CD4-positive, alpha-beta T cell treated with Interleukin-12 subunit alpha and Interleukin-12 subunit beta, for 1 hour (primary cell): Measurements from ENCODE around the gene CHURC1.
A peak's percentile ranks its signal among the peaks of the same experiment; 100 is the strongest.
"Not testable (repeated sequence)": the region's sequence is repeated elsewhere in the genome, so short reads cannot be mapped to it uniquely, and the experiment has no call there.

Experiments used
- DNase-seq: peaks from one replicate; pipeline ENCODE4 v3.0.0-alpha.2; 2020

Gene CHURC1

DNA sequence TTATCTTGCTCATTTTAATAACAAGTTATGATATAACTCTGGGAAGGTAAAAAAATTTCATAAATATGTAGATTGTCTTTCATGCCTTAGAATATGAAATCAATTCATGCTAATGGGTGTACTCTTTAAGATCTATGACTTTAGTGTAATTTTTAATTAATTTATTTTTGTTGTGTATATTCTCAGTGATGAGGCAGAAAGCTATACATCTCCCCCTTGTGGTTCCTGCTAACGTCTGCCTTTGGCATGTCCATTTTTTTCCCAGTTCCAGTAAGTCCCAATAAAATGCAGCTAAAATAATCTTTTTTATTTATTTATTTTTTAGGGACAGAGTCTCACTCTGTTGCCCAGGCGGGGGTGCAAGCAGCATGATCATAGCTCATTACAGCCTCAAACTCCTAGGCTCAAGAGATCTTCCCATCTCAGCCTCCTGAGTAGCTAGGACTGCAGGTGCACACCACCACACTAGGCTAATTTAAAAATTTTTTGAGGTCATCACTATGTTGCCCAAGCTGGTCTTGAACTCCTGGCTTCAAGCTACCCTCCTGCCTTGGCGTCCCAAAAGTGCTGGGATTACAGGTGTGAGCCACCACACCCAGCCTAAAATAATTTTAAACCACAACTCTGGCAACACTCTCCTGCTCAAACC is 3.3 kb upstream of the CHURC1 start:
- DNase-seq, result no peak

DNA sequence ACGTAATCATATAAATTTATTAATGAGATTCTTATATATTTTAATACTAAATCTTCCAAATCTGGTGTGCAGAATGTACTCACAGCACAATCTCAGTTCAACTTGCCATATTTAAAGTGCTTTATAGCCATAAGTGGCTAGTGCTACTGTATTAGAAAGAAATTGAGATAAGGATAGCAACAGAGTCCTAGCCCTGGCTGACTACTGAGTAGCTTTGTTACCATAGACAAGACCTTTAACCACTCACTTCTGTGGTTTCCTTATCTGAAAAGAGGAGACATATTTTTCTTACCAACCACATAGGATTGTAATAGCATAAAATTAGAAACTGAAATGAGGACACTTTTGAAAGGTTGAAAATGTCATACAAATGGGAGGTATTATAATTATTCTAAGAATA is 2.0 kb upstream of the CHURC1 start:
- peak; percentile 10 for DNase-seq

DNA sequence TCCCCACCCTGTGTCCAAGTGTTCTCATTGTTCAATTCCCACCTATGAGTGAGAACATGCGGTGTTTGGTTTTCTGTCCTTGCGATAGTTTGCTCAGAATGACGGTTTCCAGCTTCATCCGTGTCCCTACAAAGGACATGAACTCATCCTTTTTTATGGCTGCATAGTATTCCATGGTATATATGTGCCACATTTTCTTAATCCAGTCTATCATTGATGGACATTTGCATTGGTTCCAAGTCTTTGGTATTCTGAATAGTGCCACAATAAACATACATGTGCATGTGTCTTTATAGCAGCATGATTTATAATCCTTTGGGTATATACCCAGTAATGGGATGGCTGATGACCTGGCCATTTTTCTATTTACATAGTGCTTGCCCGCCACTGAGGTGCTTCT is 778 bp upstream of the CHURC1 start:
- not testable (repeated sequence) for DNase-seq

DNA sequence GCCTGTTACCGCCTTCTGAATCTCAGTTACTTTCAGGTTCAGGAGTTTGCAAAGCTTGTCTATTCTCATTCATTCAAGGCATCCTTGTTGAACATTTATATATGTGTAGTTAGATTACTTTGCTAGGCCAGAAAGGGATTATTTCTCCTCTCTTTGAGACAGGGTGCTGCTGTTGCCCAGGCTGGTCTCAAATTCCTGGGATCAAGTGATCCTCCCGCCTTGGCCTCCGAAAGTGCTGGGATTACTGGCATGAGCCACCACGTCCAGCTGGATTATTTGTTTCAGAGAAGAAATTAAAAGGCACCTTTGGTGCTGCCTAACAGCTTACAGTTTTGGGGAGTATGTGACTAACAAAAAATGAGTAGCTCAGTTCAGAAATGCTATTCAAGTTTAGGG is 772 bp downstream of the CHURC1 start:
- DNase-seq, result no peak

DNA sequence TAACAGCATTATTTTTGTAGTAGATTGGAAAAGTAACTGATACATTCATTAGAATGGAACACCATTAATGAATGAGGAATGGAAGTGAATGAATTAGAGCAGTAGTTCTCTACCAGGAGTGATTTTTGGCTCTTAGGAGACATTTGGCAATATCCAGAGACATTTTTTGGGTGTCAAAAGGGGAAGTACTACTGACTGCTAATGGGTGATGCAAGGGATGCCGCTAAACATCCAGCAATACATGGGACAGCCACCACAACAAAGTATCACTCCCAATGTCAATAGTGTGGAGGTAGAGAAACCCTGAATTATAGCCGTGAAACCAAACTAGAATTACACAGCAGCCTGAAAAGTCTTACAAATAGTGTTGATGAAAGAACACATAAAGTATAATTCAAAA is 1.5 kb downstream of the CHURC1 start:
- DNase-seq, result no peak

DNA sequence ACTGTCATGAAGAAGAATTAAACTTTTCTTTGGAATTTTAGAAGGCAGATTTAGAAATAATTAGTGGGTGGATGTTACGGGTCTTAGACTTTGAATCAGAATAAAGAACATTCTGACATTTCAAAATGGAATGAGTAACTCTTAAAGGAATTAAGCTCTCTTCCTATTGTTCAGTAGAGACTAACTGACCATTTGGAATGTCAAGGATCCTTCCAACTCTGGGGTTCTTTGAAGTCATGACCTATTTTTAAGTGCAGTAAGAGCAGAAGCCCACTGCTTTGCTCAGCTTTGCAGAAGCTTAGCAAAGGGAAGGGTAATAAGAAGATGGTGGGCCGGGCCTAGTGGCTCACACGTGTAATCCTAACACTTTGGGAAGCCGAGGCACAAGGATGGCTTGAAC is 4.0 kb downstream of the CHURC1 start:
- no peak for DNase-seq

DNA sequence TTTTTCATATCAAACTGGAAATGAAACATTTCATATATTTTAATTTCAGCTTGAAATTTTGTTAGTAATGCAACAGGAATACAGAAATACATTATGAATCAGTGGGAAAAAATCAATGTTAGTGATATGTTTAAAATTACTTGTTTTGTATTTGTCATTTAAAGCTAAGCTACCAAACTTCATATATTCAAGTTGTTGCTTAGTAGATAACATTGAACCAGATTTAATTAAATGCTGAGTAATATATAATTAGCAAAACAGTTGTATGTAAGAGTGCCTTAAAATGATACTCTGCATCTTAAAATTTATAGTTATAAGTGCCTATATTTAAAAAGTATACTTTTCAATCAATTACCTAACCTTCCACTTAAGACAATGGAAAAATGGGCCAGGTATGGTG is 5.0 kb downstream of the CHURC1 start:
- DNase-seq, result no peak

DNA sequence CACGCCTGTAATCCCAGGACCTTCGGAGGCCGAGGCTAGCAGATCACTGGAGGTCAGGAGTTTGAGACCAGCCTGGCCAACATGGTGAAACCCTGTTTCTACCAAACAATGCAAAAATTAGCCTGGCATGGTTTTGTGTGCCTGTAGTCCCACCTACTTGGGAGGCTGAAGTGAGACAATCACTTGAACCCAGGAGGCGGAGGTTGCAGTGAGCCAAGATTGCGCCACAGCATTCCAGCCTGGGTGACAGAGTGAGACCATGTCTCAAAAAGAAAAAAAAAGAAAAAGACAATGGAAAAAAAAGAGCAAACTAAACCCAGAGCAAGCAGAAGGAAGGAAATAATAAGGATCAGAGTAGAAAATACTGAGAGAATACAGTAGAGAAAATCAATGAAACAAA is 5.4 kb downstream of the CHURC1 start:
- no peak for DNase-seq

DNA sequence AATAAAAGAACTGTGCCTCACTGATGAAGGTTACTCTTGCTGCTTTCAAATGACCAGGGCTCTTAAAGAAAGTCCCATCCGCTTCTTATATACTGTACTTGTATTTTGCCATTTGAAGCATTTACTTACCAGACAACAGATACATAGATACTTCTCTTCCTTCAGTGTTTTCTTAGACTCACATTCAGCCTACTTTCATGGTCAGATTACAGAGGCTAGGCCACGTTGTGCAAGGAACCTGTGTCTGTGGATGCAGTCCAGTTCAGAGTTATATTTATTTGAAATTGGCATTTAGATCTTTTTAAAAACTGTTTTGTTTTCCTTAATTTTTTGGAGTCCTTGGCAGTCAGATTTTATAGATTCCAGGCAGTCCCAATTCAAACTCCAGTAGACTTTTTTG is 6.2 kb downstream of the CHURC1 start:
- no peak for DNase-seq

DNA sequence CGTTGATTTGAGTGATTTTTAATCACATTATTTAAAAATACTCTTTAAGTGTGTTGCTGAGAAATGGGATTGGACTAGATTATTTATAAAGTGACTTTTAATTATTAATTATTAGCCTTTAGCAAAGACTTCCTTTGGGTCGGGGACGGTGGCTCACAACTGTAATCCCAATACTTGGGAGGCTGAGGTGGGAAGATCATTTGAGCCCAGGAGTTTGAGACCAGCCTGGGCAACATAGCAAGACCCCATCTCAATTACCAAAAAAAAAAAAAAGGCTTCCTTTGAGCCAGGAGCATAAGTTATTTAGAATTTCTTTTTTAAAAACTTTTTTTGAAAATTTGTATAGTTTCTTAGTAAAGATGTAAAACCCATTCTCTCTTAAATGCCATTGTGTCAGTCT is 8.8 kb downstream of the CHURC1 start:
- no peak for DNase-seq

DNA sequence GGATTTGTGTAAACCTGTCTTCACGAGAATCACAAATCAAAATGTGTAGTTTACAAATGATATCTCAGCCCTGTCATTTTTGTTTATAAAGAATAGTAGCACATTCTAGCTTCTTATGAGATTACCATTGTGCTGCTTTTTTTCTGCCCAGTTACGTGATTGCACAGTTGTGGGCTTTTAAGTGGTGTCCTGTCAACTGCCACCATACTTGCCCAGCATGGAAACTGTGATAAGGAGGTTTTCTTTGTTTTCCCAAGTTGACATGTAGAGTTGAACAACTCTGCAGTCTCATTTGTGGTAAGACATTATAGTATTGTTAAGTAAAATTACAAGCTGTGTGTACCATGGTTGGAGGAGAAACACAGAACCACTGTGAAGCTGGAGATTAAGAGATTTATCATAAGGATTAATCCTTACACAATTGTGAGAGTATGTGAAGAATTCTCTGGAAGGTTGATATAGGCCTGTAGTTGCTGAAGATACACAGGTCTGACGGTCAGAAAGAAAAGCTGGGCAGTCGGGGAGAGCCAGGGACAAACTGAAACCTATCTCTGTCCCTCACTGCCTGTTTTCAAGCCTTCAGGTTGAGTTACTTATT is 12.2 kb downstream of the CHURC1 start:
- no peak for DNase-seq

DNA sequence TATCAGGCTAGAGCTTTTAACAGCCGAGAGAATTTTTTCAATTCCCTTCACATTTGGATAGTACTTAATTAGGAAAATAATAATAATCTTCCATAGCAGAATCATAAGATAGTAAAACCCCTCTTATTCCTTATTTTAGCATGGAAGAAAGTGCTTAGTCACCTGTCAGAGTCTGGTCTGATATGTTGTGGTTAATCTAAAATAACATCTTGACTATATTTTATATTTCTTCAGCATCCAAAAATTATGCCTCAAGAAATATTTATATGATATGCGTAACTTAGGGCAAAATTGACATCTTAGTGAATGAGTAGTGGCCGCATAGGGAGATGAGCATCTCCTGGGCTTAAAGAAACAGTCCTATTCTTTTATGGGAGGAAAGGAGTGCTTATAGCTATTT is 12.8 kb downstream of the CHURC1 start:
- DNase-seq, result no peak

DNA sequence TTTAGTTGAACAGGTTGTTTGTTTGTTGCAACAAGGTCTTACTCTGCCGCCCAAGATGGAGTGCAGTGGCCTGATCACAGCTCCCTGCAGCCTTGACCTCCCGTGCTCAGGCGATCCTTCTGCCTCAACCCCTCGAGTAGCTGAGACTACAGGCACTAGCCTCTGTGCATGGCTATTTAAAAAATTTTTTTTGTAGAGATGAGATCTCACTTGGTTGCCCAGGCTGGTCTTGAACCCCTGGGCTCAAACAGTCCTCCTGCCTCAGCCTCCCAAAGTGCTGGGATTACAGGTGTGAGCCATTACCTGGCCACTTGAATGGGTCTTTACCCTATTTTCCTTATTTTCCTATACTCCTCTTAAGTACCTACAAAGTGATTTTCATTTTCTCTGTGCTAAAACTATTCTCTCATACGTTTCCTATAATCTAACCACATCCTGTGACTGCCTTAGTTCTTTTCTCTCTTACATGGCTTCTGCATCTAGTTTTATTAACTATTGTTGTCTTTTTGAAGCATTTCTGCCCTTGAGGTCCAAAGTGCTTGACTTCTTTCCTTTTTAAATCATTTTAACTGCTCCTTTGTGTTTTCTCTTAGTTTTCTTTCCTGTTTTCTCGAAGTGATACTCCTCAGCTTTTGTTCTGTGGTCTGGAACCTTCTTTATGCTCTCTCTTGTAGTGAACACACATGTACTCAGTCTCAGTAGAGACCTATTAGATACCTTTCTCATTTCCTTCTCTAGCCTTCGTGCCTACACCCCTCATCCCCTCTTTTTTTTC is 14.2 kb downstream of the CHURC1 start:
- DNase-seq, result peak; percentile 28

DNA sequence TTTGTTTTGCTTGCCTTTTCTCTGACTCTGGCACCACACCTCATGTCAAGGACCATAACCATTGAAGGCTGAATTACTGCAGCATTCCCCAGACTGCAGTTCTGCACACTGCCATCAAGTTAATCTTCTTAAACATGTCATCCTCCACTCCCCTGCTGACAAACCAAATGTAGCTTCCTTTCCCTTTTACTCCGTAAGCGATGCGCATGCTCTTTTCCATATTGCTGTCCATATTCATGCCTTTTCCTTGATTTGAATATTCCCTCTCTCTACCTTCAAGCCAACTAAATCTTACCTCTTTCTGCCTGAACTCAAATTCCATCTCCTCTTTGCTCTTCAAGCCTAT is 14.7 kb downstream of the CHURC1 start:
- no peak for DNase-seq

DNA sequence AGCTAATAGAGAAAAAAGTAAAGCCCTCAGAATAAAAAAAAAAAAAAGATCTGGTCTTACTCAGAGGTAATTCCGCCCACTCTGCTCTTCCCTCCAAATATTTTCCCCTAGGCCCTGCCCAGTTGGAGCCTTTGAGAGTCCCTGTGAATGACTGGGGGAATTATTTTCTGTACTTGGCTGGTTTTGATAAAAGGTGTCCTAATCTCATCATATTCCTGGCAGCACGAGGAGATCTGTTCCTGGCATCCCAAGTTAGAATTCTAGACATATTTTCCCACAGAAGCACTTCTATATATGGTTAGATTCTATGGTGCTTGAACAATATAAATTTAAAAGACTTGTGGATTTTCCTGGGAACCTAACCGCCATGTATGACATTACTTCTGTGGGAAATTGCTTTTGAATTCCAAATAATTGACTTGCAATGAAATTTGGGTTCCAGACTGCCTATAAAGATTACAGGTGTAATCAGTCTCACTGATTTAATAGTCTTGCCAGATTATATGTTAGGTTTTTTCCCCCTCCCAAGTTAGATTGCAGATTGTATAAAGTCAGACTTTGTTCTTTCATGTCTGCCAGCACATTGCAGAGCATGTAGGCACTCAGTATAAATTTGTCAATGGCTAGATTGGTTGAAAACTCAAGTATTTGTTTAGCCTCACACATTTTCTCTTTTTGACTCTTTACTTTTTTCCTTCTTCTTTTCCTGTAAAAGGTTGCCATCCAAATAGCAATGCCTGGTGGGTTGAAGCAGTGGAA is 16.0 kb downstream of the CHURC1 start:
- no peak for DNase-seq

DNA sequence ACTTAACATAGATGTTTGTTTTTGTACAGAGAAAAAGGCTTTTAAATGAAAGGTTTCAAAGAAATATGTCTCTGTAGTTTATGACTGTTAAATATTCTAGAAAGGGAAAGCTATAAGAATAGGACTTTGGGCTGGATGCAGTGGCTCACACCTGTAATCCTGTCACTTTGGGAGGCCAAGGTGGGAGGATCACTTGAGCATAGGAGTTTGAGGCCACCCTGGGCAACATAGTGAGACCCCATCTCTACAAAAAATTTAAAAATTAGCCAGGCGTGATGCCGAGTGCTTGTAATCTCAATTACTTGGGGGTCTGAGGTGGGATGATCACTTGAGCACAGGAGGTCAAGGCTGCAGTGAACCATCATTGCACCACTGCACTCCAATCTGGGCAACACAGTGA is 16.9 kb downstream of the CHURC1 start:
- DNase-seq, result no peak

DNA sequence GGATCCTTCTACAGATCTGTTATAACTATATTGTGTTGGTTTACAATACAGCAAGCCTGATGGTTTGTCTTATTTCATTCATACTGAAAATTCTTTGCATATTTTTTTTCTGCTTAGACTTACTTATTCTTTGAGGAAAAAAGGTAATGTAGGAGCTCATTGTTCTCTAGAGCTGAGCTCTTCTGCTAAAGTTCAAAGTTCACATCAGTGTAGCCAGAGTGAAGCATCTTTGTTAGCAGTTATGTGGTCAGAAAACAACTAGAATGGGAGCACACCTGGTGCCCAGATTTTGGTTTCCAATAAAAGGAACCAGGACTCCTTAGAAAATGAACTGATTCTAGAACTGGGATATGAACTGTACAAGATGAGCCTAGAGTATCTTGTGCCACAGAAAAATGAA is 18.0 kb downstream of the CHURC1 start:
- DNase-seq, result no peak

DNA sequence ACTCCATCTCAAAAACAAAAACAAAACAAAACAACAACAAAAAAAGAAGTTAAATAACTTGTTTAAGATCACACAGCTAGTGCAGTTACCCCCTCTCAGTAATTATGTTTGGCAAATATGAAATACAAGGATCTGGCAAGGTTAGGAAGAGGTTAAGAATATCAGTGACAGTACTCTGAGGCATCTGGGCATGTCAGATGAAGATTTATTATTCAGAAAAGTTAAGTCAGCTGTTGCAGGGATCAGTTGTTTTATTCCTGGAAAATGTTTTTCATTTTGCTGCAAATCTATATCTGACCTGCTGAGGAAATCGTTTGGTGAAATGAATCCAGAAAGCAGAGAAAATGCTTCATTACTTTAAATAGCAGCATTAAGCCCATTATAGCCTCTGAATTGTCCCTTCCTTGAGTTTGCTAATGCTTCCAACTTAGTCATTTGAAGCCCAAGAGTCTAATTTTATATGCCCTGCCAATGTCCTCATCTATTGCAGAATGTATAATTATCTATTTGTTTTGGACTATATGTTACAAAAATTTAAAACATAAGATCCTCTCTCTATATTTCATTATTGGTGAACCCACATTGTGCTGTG is 20.2 kb downstream of the CHURC1 start:
- no peak for DNase-seq

DNA sequence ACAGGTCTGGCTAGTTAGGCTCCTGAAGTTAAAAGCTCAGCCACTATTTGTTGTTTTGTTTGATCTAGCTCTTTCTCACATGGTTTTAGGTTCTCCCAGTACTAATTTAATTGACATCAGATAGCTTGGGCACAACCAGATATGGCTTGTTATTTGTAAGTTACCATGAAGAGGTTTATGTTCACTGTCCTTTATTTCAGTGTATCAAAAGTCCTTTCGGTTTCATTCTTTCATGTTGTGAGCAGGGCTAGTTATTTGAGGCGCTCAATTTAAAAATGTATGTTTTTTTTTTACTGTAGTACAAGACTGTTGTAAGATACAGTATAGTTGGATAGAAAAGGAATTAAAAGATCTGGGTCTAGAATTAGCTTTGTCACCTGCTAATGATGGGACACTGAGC is 21.3 kb downstream of the CHURC1 start:
- peak; percentile 18 for DNase-seq

DNA sequence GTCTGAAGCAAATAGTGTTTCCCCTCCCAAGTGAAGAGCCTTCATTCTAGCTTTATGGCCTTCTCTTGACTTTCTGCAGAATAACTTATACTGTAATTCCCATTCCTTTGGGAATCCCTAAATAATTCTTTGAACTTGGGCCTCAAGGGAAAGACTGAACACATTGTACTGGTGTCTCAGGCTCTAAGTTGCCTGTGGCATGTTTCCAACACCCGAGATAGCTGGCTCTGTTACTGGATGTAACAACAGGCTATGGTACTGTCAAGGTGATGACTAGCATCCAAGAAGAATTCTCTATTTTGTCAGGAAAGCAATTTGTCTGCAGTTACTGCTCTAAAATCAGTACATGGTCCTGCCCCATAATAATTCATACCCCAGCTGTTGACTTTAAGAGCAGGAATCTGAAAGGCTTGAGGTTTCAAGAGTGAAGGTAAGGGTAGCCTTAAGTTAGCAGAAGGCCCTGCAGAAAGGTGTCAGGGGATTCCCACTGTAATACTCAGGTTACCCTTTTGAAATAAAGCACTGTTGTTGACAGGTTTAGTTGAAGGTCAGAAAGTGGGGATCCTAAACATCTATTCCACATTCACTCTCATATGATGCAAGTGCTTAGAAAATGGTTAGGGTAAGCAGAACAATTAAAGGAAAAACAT is 23.0 kb downstream of the CHURC1 start:
- DNase-seq, result no peak

DNA sequence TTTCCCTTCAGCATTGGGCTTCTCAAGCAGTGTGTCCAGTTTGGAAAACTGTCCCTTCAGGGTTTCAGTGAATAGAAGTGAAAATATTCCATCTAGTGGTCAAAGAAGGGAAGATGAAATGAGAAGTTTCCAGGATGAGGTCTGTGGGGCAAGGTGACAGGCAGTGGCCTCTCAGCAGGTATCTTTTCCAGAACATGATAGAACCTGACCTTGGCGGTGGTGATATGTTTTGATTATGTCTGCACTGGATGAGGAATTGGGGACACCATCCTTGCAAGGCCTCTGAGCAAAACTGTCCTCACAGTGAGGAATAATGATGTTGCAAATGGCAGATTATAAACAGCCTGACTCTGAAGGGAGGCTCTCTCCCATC is 23.6 kb downstream of the CHURC1 start:
- no peak for DNase-seq

DNA sequence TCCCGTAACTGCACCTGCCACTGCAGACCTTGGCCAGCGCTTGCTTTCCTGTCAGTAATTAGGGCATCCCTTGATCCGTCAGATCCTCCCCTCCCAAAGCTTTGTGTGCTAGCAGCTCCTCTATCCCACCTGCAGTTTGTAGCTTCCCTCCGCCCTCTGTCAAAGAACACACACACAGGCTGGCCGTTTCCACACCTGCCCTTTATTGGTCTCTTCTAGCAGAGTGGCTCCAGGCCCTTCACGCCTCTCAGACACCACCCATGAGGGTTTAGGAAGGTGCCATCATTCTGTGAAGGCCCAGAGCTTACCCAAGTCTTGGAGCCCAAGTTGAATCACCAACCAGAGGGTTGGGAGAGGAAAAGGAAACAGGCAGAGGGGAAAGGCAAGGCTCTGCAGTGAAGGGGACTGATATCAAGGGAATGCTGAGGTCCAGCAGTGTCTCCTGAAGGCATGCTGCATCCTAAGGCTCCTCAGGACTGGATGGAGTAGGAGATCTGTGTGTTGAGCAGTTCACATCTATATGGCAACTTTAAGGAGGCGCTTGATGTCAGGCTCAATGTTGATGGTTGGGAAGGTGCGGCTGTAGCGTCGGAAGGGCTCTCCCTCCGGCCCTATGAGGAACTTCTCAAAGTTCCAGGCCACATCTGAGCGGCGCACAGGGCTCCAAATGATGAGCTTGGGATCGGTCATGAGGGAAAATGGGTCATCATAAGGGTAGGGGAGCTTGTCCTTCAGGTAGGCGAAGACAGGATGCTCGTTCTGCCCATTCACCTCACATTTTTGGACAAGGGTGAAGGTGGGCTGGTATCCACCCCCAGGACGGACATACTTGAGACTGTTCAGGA is 24.9 kb downstream of the CHURC1 start:
- no peak for DNase-seq
